Lower lobe of right lung (tissue), 2 donors: ENCODE results near the gene CFAP119. TPM values are rescaled to one million over a fixed set of nuclear protein-coding genes. Genes with fewer than 3 reads are reported as not detected.

Source experiments
- ATAC-seq, 2 donors: fragments of 200-7000 bp; cut with Tn5 transposase; one replicate each; pipeline ENCODE4 v1.9.1; 2020 to 2022; ENCODE audit warnings: mild to moderate bottlenecking in 2 of 2, moderate library complexity in 2 of 2
- DNase-seq: peaks from one replicate; pipeline ENCODE4 v3.0.0-alpha.2; 2020
- H3K27ac ChIP-seq: fragments of 200-600 bp; one replicate; pipeline ENCODE4 v1.8.0; 2022
- H3K27me3 ChIP-seq: fragments of 200-600 bp; one replicate; pipeline ENCODE4 v1.8.0; 2022; ENCODE audit warnings: low read depth
- H3K36me3 ChIP-seq: fragments of 200-600 bp; one replicate; pipeline ENCODE4 v1.8.0; 2022; ENCODE audit warnings: mild to moderate bottlenecking
- H3K4me1 ChIP-seq: fragments of 200-600 bp; one replicate; pipeline ENCODE4 v1.8.0; 2022
- H3K4me3 ChIP-seq: fragments of 200-600 bp; one replicate; pipeline ENCODE4 v1.8.0; 2022; ENCODE audit warnings: mild to moderate bottlenecking
- H3K9me3 ChIP-seq: fragments of 200-600 bp; one replicate; pipeline ENCODE4 v1.8.0; 2022
- CTCF ChIP-seq: fragments of 200-600 bp; IDR thresholded peaks from one replicate; pipeline ENCODE4 v1.8.0; 2022; ENCODE audit warnings: antibody characterized with exemption, mild to moderate bottlenecking
- intact Hi-C: fragments of 100-400 bp; cut with DNase I; formaldehyde crosslinking; loops from one replicate; pipeline ENCODE4 v1.11.0; 2022
- total RNA-seq: library from RNA; stranded (reverse); fragmentation: NEBNext Ultra II Directional; extraction: Animal tissue kit (Norgen Biotek cat#: 25700); gene quantifications from one replicate; pipeline ENCODE4 v1.2.1, GENCODE V29; 2021
- donor health status: DM: no; HTN: yes; CAD: no; lungs with severe emphysema.

Gene CFAP119
- total RNA-seq, 1 donor from 2014 or later = 11.1 TPM

DNA sequence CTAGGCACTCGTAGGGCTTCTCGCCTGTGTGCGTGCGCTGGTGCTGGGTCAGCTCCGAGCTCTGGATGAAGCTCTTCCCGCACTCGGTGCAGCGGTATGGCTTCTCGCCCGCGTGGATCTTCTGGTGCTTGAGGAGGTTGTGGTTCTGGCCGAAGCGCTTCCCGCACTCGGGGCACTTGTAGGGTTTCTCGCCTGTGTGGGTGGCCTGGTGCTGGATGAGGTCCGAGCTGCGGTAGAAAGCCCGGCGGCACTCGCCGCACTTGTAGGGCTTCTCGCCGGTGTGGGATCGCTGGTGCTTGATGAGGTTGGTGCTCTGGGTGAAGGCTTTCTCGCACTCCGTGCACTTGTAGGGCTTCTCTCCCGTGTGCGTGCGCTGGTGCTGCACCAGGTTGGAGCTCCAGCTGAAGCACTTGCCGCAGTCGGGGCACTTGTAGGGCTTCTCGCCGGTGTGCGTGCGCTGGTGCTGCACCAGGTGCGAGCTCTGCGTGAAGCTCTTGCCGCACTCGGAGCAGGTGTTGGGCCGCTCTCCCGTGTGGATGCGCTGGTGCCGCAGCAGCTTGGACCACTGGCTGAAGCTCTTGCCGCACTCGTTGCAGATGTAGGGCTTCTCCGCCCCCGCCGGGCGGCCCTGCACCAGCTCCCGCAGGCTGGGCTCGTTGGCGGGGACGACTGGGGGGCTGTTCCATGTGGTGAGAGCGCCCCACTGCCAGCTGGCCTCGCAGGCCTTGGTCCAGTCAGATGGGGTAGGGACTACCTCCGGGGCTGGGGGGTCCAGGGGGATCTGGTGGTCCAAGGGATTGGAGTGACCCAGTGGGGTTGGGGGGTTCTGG lies 21.6 kb upstream of the CFAP119 start:
- Histone ChIP-seq H3K27me3 (no peaks in the 10 kb centered on the region), H3K9me3 (no peaks in the 10 kb centered on the region), H3K4me1 (peaks cover 22% of the 10 kb centered on the region), H3K4me3 (no peak overlapping the region), H3K36me3 (peaks cover 36% of the 10 kb centered on the region), H3K27ac (no peak overlapping the region)
- DNase-seq (no peak), ATAC-seq (no peak)
- TF ChIP-seq CTCF = no peak
- intact Hi-C loops = no loop called here

- DNase-seq = no peak
- H3K9me3 ChIP-seq = no peaks in the 10 kb centered on the region
- no peaks in the 10 kb centered on the region for H3K27me3 ChIP-seq
These were observed 20.8 kb upstream of the CFAP119 start for GRCh38 chr16:30782486-30783279.

GRCh38 chr16:30780549-30780948 lies 18.7 kb upstream of the CFAP119 start:
- ATAC-seq (no peak), DNase-seq (no peak)
- no peaks in the 10 kb centered on the region for H3K27me3 ChIP-seq
- no peak for TF ChIP-seq CTCF
- no peak overlapping the region for H3K27ac ChIP-seq
- no peak overlapping the region for H3K4me3 ChIP-seq
- H3K9me3 ChIP-seq = no peaks in the 10 kb centered on the region
- H3K36me3 ChIP-seq = peaks cover 36% of the 10 kb centered on the region
- H3K4me1 ChIP-seq = peaks cover 16% of the 10 kb centered on the region
- intact Hi-C loops = no loop called here

More at GRCh38 chr16:30782486-30783279, 20.8 kb upstream of the CFAP119 start:
- Histone ChIP-seq H3K27ac (no peak overlapping the region), H3K4me1 (peaks cover 18% of the 10 kb centered on the region), H3K4me3 (no peak overlapping the region), H3K36me3 (peaks cover 36% of the 10 kb centered on the region)
- no peak for ATAC-seq
- intact Hi-C loops = no loop called here
- no peak for TF ChIP-seq CTCF

- H3K9me3 ChIP-seq = no peaks in the 10 kb centered on the region
- no peak overlapping the region for H3K27ac ChIP-seq
- H3K4me1 ChIP-seq = peaks cover 14% of the 10 kb centered on the region
- no peak for TF ChIP-seq CTCF
- intact Hi-C loops = no loop called here
- ATAC-seq = no peak
- H3K4me3 ChIP-seq = no peak overlapping the region
- H3K27me3 ChIP-seq = no peaks in the 10 kb centered on the region
- H3K36me3 ChIP-seq = peaks cover 36% of the 10 kb centered on the region
- no peak for DNase-seq
These were observed 18.2 kb upstream of the CFAP119 start for GRCh38 chr16:30780021-30780420.

DNA sequence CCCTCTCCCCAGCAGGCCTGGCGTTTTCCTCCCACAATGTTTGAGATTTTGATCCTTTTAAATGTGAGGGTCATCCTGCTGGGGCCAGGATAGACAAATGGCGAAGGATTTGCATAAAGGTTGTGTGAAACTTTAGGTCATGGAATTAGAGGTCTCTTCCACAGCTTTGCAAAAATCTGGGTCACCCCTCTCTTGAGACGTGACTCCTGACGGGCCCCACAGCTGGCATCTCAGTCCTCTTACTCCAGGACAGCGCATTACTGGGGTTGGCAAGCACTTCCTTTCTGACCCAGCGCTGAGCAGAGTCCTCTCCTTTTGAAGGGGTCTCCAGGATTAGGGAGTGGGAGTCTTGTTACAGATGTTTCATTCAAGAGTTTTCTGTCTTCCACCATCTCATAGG lies 17.7 kb upstream of the CFAP119 start:
- peaks cover 17% of the 10 kb centered on the region for H3K4me1 ChIP-seq
- DNase-seq (no peak), ATAC-seq (no peak)
- no peak overlapping the region for H3K27ac ChIP-seq
- no peaks in the 10 kb centered on the region for H3K9me3 ChIP-seq
- no peak for TF ChIP-seq CTCF
- H3K4me3 ChIP-seq = no peak overlapping the region
- intact Hi-C loops = no loop called here
- peaks cover 36% of the 10 kb centered on the region for H3K36me3 ChIP-seq
- no peaks in the 10 kb centered on the region for H3K27me3 ChIP-seq
